Measurements from ENCODE around the gene ELL2. TPM values are rescaled to one million over a fixed set of nuclear protein-coding genes. Genes with fewer than 3 reads are reported as not detected.
A peak's percentile ranks its signal among the peaks of the same experiment; 100 is the strongest.

ELL2 gene
- total and polyA plus RNA-seq, 9 of the 15 experiments (the other 6 are each of a cell fraction or from before 2014, with no cell fraction given): 4.3 to 18.3 (median 14.5) TPM

- no peak for TF ChIP-seq SREBF1 (IDR thresholded peaks at IDR 0.05; ENCODE audit: borderline replicate concordance, low read depth, low read length)
- no peak for TF ChIP-seq PHTF2 (CRISPR knock-in tag; IDR thresholded peaks at IDR 0.05)
- no peak for TF ChIP-seq SRSF9 (IDR thresholded peaks at IDR 0.05; ENCODE audit: borderline replicate concordance, low read depth, low read length)
- TF ChIP-seq CGGBP1 (CRISPR knock-in tag; IDR thresholded peaks at IDR 0.05): no peak
- TF ChIP-seq, protein P1, sequence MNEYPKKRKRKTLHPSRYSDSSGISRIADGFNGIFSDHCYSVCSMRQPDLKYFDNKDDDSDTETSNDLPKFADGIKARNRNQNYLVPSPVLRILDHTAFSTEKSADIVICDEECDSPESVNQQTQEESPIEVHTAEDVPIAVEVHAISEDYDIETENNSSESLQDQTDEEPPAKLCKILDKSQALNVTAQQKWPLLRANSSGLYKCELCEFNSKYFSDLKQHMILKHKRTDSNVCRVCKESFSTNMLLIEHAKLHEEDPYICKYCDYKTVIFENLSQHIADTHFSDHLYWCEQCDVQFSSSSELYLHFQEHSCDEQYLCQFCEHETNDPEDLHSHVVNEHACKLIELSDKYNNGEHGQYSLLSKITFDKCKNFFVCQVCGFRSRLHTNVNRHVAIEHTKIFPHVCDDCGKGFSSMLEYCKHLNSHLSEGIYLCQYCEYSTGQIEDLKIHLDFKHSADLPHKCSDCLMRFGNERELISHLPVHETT (CRISPR knock-in tag; conservative IDR thresholded peaks at IDR 0.05 in 1 of 2, IDR thresholded peaks at IDR 0.05 in 1 of 2): no peak
- no peak for TF ChIP-seq ZNF644 (tag; IDR thresholded peaks at IDR 0.05; ENCODE audit: low read depth)
- TF ChIP-seq FOXA3 (CRISPR knock-in tag; conservative IDR thresholded peaks at IDR 0.05 in 1 of 2, IDR thresholded peaks at IDR 0.05 in 1 of 2): 0 out of 4 replicates have a peak, but pooled peaks of 1 of the 2 experiments have one; percentile 24
- TF ChIP-seq ZNF232 (CRISPR knock-in tag; IDR thresholded peaks at IDR 0.05): no peak
- TF ChIP-seq ZNF778 (CRISPR knock-in tag; IDR thresholded peaks at IDR 0.05): no peak
- TF ChIP-seq ADNP (tag; IDR thresholded peaks at IDR 0.05): no peak
- TF ChIP-seq, protein P2, sequence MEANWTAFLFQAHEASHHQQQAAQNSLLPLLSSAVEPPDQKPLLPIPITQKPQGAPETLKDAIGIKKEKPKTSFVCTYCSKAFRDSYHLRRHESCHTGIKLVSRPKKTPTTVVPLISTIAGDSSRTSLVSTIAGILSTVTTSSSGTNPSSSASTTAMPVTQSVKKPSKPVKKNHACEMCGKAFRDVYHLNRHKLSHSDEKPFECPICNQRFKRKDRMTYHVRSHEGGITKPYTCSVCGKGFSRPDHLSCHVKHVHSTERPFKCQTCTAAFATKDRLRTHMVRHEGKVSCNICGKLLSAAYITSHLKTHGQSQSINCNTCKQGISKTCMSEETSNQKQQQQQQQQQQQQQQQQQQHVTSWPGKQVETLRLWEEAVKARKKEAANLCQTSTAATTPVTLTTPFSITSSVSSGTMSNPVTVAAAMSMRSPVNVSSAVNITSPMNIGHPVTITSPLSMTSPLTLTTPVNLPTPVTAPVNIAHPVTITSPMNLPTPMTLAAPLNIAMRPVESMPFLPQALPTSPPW (CRISPR knock-in tag; IDR thresholded peaks at IDR 0.05): no peak
- no peak for TF ChIP-seq BRCA1 (IDR thresholded peaks at IDR 0.05)
- TF ChIP-seq BRCA1 (CRISPR knock-in tag; IDR thresholded peaks at IDR 0.05): no peak
- TF ChIP-seq, protein P3, sequence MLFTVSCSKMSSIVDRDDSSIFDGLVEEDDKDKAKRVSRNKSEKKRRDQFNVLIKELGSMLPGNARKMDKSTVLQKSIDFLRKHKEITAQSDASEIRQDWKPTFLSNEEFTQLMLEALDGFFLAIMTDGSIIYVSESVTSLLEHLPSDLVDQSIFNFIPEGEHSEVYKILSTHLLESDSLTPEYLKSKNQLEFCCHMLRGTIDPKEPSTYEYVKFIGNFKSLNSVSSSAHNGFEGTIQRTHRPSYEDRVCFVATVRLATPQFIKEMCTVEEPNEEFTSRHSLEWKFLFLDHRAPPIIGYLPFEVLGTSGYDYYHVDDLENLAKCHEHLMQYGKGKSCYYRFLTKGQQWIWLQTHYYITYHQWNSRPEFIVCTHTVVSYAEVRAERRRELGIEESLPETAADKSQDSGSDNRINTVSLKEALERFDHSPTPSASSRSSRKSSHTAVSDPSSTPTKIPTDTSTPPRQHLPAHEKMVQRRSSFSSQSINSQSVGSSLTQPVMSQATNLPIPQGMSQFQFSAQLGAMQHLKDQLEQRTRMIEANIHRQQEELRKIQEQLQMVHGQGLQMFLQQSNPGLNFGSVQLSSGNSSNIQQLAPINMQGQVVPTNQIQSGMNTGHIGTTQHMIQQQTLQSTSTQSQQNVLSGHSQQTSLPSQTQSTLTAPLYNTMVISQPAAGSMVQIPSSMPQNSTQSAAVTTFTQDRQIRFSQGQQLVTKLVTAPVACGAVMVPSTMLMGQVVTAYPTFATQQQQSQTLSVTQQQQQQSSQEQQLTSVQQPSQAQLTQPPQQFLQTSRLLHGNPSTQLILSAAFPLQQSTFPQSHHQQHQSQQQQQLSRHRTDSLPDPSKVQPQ (CRISPR knock-in tag; IDR thresholded peaks at IDR 0.05; ENCODE audit: borderline replicate concordance): no peak
- no peak for TF ChIP-seq YBX1 (IDR thresholded peaks at IDR 0.05)
- TF ChIP-seq HMGN3 (IDR thresholded peaks at IDR 0.05; ENCODE audit: borderline replicate concordance, extremely low read depth, insufficient read length, low read depth, low read length): no peak
- TF ChIP-seq ZNF589 (CRISPR knock-in tag; IDR thresholded peaks at IDR 0.05; ENCODE audit: low read depth): no peak
- TF ChIP-seq, protein P4, sequence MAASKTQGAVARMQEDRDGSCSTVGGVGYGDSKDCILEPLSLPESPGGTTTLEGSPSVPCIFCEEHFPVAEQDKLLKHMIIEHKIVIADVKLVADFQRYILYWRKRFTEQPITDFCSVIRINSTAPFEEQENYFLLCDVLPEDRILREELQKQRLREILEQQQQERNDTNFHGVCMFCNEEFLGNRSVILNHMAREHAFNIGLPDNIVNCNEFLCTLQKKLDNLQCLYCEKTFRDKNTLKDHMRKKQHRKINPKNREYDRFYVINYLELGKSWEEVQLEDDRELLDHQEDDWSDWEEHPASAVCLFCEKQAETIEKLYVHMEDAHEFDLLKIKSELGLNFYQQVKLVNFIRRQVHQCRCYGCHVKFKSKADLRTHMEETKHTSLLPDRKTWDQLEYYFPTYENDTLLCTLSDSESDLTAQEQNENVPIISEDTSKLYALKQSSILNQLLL (CRISPR knock-in tag; IDR thresholded peaks at IDR 0.05; ENCODE audit: borderline replicate concordance): no peak
- TF ChIP-seq RAD51 (IDR thresholded peaks at IDR 0.05; ENCODE audit: borderline replicate concordance, low read depth): no peak
Observed at GRCh38 chr5:95858661-95859595, 102.7 kb downstream of the ELL2 start (continued).

Measured in K562 (cell line).